Measurements from ENCODE around the gene CHM. TPM values are rescaled to one million over a fixed set of nuclear protein-coding genes. Genes with fewer than 3 reads are reported as not detected.

The CHM gene
- polyA plus RNA-seq, 3 donors = 6.0 to 7.7 (median 6.6) TPM

DNA sequence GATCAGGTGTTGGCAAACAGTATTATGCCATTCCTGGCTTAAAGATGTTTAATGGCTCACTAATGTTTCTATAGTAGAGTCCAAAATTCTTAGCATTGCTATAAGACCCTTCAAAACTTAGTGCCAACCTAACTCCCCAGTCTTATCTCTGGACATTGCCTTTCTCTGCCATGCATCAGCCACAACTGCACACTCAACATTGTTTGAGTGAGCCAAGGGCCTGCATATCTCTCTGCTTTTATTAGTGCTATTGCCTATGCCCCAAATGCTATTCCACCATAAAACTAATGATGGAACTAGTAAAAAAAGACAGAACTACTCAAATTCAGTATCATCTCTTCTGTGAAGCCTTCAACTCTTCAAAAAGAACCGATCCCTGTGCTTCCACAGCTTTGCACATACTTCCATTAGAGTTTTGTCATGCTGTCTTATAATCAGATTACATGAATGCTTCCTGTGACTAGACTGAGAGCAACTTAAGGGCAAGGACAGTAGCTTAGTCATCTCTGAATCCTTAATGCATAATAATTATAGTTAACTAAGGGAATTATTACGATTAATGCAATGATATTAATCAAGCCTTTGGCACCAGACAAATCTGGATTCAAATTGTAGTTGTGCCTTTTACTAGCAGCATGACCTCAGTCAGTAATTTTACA is 53.7 kb downstream of the CHM start:
- Histone ChIP-seq H3K4me1 (ENCODE audit: control insufficient read depth in 1 of 2, insufficient read depth in 2 of 2, low read length in 2 of 2) (no peaks in the 10 kb centered on the region), H3K79me2 (ENCODE audit: insufficient read depth, low read length) (peaks cover 10% of the 10 kb centered on the region), H3K27me3 (ENCODE audit: control insufficient read depth in 2 of 2, insufficient read depth in 2 of 2, low read length in 2 of 2) (no peaks in the 10 kb centered on the region), H3K4me3 (replicated peaks in 1 of 3; ENCODE audit: low read depth in 2 of 3, low read length in 3 of 3) (no peak overlapping the region), H3K9me3 (replicated peaks in 1 of 2; ENCODE audit: control insufficient read depth in 1 of 2, insufficient read depth in 1 of 2, low read length in 2 of 2) (no peaks in the 10 kb centered on the region), H3K4me2 (replicated peaks; ENCODE audit: extremely low read depth, low read length, poor library complexity, severe bottlenecking) (no peak overlapping the region), H3K9ac (ENCODE audit: insufficient read depth, low read length, poor library complexity, severe bottlenecking) (no peak overlapping the region), H3K27ac (ENCODE audit: low read depth in 1 of 2, low read length in 2 of 2) (no peak overlapping the region), H3K36me3 (replicated peaks in 1 of 2; ENCODE audit: control insufficient read depth in 1 of 2, insufficient read depth in 2 of 2, low read length in 2 of 2) (no peaks in the 10 kb centered on the region), H4K20me1 (ENCODE audit: insufficient read depth, low read length) (peaks cover 27% of the 10 kb centered on the region), H2AFZ (ENCODE audit: insufficient read depth, low read depth, low read length, poor library complexity, severe bottlenecking) (no peak overlapping the region)
- Mint-ChIP-seq H3K36me3 (no peaks in the 10 kb centered on the region), H3K4me1 (peaks cover 6% of the 10 kb centered on the region), H3K27ac (no peak overlapping the region), H3K9me3 (no peaks in the 10 kb centered on the region), H3K4me3 (no peak overlapping the region), H3K27me3 (ENCODE audit: low read depth in 3 of 3) (no peaks in the 10 kb centered on the region)
- TF ChIP-seq, protein P1, sequence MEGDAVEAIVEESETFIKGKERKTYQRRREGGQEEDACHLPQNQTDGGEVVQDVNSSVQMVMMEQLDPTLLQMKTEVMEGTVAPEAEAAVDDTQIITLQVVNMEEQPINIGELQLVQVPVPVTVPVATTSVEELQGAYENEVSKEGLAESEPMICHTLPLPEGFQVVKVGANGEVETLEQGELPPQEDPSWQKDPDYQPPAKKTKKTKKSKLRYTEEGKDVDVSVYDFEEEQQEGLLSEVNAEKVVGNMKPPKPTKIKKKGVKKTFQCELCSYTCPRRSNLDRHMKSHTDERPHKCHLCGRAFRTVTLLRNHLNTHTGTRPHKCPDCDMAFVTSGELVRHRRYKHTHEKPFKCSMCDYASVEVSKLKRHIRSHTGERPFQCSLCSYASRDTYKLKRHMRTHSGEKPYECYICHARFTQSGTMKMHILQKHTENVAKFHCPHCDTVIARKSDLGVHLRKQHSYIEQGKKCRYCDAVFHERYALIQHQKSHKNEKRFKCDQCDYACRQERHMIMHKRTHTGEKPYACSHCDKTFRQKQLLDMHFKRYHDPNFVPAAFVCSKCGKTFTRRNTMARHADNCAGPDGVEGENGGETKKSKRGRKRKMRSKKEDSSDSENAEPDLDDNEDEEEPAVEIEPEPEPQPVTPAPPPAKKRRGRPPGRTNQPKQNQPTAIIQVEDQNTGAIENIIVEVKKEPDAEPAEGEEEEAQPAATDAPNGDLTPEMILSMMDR (IDR thresholded peaks at IDR 0.05) = no peak
- intact Hi-C loops (cut with micrococcal nuclease) = no loop called here
- no CpG with 5 or more reads among the region's 2 CpGs for WGBS (ENCODE audit: insufficient coverage)
- DNase-seq = no peak

DNA sequence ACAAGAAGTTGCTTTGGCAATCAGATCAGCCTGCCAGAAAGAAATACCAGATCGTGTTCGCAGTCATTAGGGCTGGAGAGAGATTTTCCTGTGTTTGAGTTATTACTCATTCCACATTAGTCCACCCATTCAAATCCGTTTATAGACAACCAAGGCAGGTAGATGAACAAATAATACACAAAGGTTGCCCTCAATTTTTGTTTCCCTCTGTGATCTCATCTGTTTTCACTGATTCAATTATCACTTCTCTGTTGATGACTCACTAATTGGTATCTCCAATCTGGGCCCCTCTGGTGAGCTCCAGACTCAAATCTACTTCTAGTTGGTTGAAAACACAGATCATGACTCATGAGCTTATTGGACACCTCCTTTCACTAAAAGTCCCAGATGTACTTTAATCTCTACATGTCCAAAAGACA is 54.5 kb downstream of the CHM start:
- H3K9me3 Mint-ChIP-seq = no peaks in the 10 kb centered on the region
- Histone ChIP-seq H3K36me3 (replicated peaks in 1 of 2; ENCODE audit: control insufficient read depth in 1 of 2, insufficient read depth in 2 of 2, low read length in 2 of 2) (no peaks in the 10 kb centered on the region), H3K4me1 (ENCODE audit: control insufficient read depth in 1 of 2, insufficient read depth in 2 of 2, low read length in 2 of 2) (no peaks in the 10 kb centered on the region), H3K9ac (ENCODE audit: insufficient read depth, low read length, poor library complexity, severe bottlenecking) (no peak overlapping the region), H3K79me2 (ENCODE audit: insufficient read depth, low read length) (peaks cover 12% of the 10 kb centered on the region), H3K4me2 (replicated peaks; ENCODE audit: extremely low read depth, low read length, poor library complexity, severe bottlenecking) (no peak overlapping the region), H3K4me3 (replicated peaks in 1 of 3; ENCODE audit: low read depth in 2 of 3, low read length in 3 of 3) (no peak overlapping the region), H3K27me3 (ENCODE audit: control insufficient read depth in 2 of 2, insufficient read depth in 2 of 2, low read length in 2 of 2) (no peaks in the 10 kb centered on the region), H2AFZ (ENCODE audit: insufficient read depth, low read depth, low read length, poor library complexity, severe bottlenecking) (no peak overlapping the region), H3K27ac (ENCODE audit: low read depth in 1 of 2, low read length in 2 of 2) (no peak overlapping the region), H4K20me1 (ENCODE audit: insufficient read depth, low read length) (peaks cover 27% of the 10 kb centered on the region), H3K9me3 (replicated peaks in 1 of 2; ENCODE audit: control insufficient read depth in 1 of 2, insufficient read depth in 1 of 2, low read length in 2 of 2) (no peaks in the 10 kb centered on the region)
- no CpG with 5 or more reads among the region's 3 CpGs for WGBS (ENCODE audit: insufficient coverage)
- TF ChIP-seq, protein P1 (IDR thresholded peaks at IDR 0.05) = no peak
- no peak for DNase-seq
- peaks cover 10% of the 10 kb centered on the region for H3K4me1 Mint-ChIP-seq
- intact Hi-C loops (cut with micrococcal nuclease) = no loop called here
- no peak overlapping the region for H3K4me3 Mint-ChIP-seq
- H3K27me3 Mint-ChIP-seq (ENCODE audit: low read depth in 3 of 3) = no peaks in the 10 kb centered on the region
- H3K27ac Mint-ChIP-seq = no peak overlapping the region
- no peaks in the 10 kb centered on the region for H3K36me3 Mint-ChIP-seq

All from CD14-positive monocyte (primary cell).